HCT116 (cell line): Measurements from ENCODE around the gene DIS3L. TPM values are rescaled to one million over a fixed set of nuclear protein-coding genes. Genes with fewer than 3 reads are reported as not detected.

Experiments used
- ATAC-seq: fragments of 200-7000 bp; cut with Tn5 transposase; 2 replicates; pipeline ENCODE4 v1.9.1; 2020; ENCODE audit warnings: mild to moderate bottlenecking, moderate library complexity
- BruUV-seq: library from RNA; stranded (reverse); fragments of 400-500 nt; replicated peaks from 2 replicates; lab custom pipeline; 2021; lab: Mats Ljungman, UMichigan
- CTCF ChIA-PET: fragments of 300-600 bp; sonication (Branson Sonifier 250); formaldehyde crosslinking; loops from one replicate; lab custom pipeline; 2021; ENCODE audit warnings: antibody characterized with exemption; lab: Charles Lee
- POLR2A ChIA-PET: fragments of 300-600, 350-600 bp; sonication (Branson Sonifier 250); formaldehyde crosslinking; loops from one replicate; lab custom pipeline; 2021; ENCODE audit warnings: antibody characterized with exemption; lab: Charles Lee
- RAD21 ChIA-PET, 2 experiments: fragments of 300-600 bp; sonication (Branson Sonifier 250); formaldehyde crosslinking; loops; one replicate each; lab custom pipeline; 2023; ENCODE audit warnings: low total read pairs in 2 of 2; ENCODE audit not compliant: uncharacterized antibody in 2 of 2, unreplicated experiment in 2 of 2, low non-redundant PET in 1 of 2; lab: Charles Lee
- DNase-seq: peaks from one replicate; pipeline ENCODE4 v3.0.0-alpha.2; 2010; ENCODE audit warnings: low read depth, low spot score
- H2AFZ ChIP-seq: fragments of 200-600 bp; shearing (Covaris generic), sonication (generic); 2 replicates; pipeline ENCODE4 v1.6.1; 2017; ENCODE audit warnings: low read depth, mixed run types, mixed read lengths, antibody characterized with exemption, low read length; ENCODE audit not compliant: poor library complexity, severe bottlenecking
- H3K27ac ChIP-seq: 2 replicates; pipeline ENCODE4 v1.5.1; 2012; ENCODE audit warnings: low read depth, low read length
- H3K27me3 ChIP-seq: fragments of 200-600 bp; sonication (generic); 2 replicates; pipeline ENCODE4 v1.6.1; 2016; ENCODE audit warnings: mixed run types, low read length, mixed read lengths; ENCODE audit not compliant: insufficient read depth
- H3K36me3 ChIP-seq, 2 experiments: fragments of 200-500 bp in 1 of 2; fragments of 200-600 bp in 1 of 2; sonication (Bioruptor generic) in 1 of 2; sonication (generic) in 1 of 2; 2 replicates each; pipeline versions ENCODE4 v1.5.1 to v1.6.1; 2014 to 2016; ENCODE audit warnings: low read length in 2 of 2, inconsistent platforms in 1 of 2, mixed read lengths in 1 of 2, mixed run types in 1 of 2; ENCODE audit not compliant: insufficient read depth in 2 of 2, control insufficient read depth in 1 of 2
- H3K4me1 ChIP-seq, 2 experiments: fragments of 200-600 bp in 1 of 2; sonication (generic) in 1 of 2; 2 replicates each; pipeline versions ENCODE4 v1.5.1 to v1.6.1; 2012 to 2017; ENCODE audit warnings: low read length in 2 of 2, inconsistent platforms in 1 of 2, mild to moderate bottlenecking in 1 of 2, mixed read lengths in 1 of 2, mixed run types in 1 of 2, moderate library complexity in 1 of 2; ENCODE audit not compliant: insufficient read depth in 2 of 2, control insufficient read depth in 1 of 2
- H3K4me2 ChIP-seq: fragments of 200-600 bp; sonication (generic); 2 replicates; pipeline ENCODE4 v1.6.1; 2017; ENCODE audit warnings: mixed run types, low read length, mixed read lengths
- H3K4me3 ChIP-seq, 2 experiments: fragments of 200-600 bp in 1 of 2; sonication (generic) in 1 of 2; replicated peaks in 1 of 2; 2 replicates each; pipeline ENCODE4 v1.5.1; 2011 to 2016; ENCODE audit warnings: low read length in 2 of 2, control low read depth in 1 of 2, low read depth in 1 of 2, mild to moderate bottlenecking in 1 of 2, mixed read lengths in 1 of 2, mixed run types in 1 of 2
- H3K79me2 ChIP-seq: fragments of 200-600 bp; sonication (generic); 2 replicates; pipeline ENCODE4 v1.6.1; 2017; ENCODE audit warnings: mild to moderate bottlenecking, mixed run types, low read length, moderate library complexity, mixed read lengths; ENCODE audit not compliant: insufficient read depth
- H3K9ac ChIP-seq: fragments of 200-600 bp; sonication (generic); 2 replicates; pipeline ENCODE4 v1.6.1; 2016; ENCODE audit warnings: low read length, mixed read lengths
- H3K9me2 ChIP-seq: fragments of 200-600 bp; sonication (generic), shearing (Covaris generic); 2 replicates; pipeline ENCODE4 v1.6.1; 2017; ENCODE audit warnings: mixed run types, mild to moderate bottlenecking, moderate library complexity; ENCODE audit not compliant: insufficient read depth
- H3K9me3 ChIP-seq, 2 experiments: fragments of 200-500 bp in 1 of 2; fragments of 200-600 bp in 1 of 2; sonication (Bioruptor generic) in 1 of 2; sonication (generic) in 1 of 2; 2 replicates each; pipeline ENCODE4 v1.6.1; 2014 to 2017; ENCODE audit warnings: low read length in 2 of 2, mixed read lengths in 2 of 2, inconsistent platforms in 1 of 2, low read depth in 1 of 2, mild to moderate bottlenecking in 1 of 2, mixed run types in 1 of 2, moderate library complexity in 1 of 2; ENCODE audit not compliant: control insufficient read depth in 1 of 2, insufficient read depth in 1 of 2
- H4K20me1 ChIP-seq: fragments of 200-600 bp; sonication (generic), shearing (Covaris generic); 2 replicates; pipeline ENCODE4 v1.6.1; 2017; ENCODE audit warnings: mixed run types, mild to moderate bottlenecking, moderate library complexity; ENCODE audit not compliant: insufficient read depth
- ATF3 ChIP-seq: IDR thresholded peaks from 2 replicates; pipeline ENCODE4 v1.6.1; 2012
- CBX3 ChIP-seq: IDR thresholded peaks from 2 replicates; pipeline ENCODE4 v1.6.1; 2012; ENCODE audit warnings: low read depth
- CEBPB ChIP-seq: IDR thresholded peaks from 2 replicates; pipeline ENCODE4 v1.6.1; 2012; ENCODE audit warnings: low read depth
- EGR1 ChIP-seq: IDR thresholded peaks from 2 replicates; pipeline ENCODE4 v1.6.1; 2012; ENCODE audit warnings: low read depth
- ELF1 ChIP-seq: IDR thresholded peaks from 2 replicates; pipeline ENCODE4 v1.6.1; 2012; ENCODE audit warnings: low read depth, borderline replicate concordance
- EZH2phosphoT487 ChIP-seq: fragments of 200-600 bp; IDR thresholded peaks from 2 replicates; pipeline ENCODE4 v1.6.1; 2018; ENCODE audit warnings: antibody characterized with exemption, borderline replicate concordance
- FOSL1 ChIP-seq: IDR thresholded peaks from 2 replicates; pipeline ENCODE4 v1.6.1; 2012; ENCODE audit warnings: low read depth
- JUND ChIP-seq: IDR thresholded peaks from 2 replicates; pipeline ENCODE4 v1.6.1; 2012
- MAX ChIP-seq: IDR thresholded peaks from 2 replicates; pipeline ENCODE4 v1.6.1; 2012
- POLR2AphosphoS5 ChIP-seq: IDR thresholded peaks from 2 replicates; pipeline ENCODE4 v1.6.1; 2011; ENCODE audit warnings: mild to moderate bottlenecking, low read depth, low read length, moderate library complexity
- RAD21 ChIP-seq: IDR thresholded peaks from 2 replicates; pipeline ENCODE4 v1.6.1; 2012; ENCODE audit warnings: low read depth, mild to moderate bottlenecking
- SIN3A ChIP-seq: IDR thresholded peaks from 2 replicates; pipeline ENCODE4 v1.6.1; 2012; ENCODE audit warnings: low read depth
- SP1 ChIP-seq: IDR thresholded peaks from 2 replicates; pipeline ENCODE4 v1.6.1; 2012; ENCODE audit warnings: low read depth
- SRF ChIP-seq: IDR thresholded peaks from 2 replicates; pipeline ENCODE4 v1.6.1; 2012; ENCODE audit warnings: low read depth
- TCF7L2 ChIP-seq: IDR thresholded peaks from 2 replicates; pipeline ENCODE4 v1.7.0; 2011; ENCODE audit warnings: borderline replicate concordance, inconsistent platforms; ENCODE audit not compliant: insufficient read depth, insufficient read length; ENCODE audit errors: extremely low read depth
- YY1 ChIP-seq: IDR thresholded peaks from 2 replicates; pipeline ENCODE4 v1.6.1; 2011; ENCODE audit warnings: low read length, low read depth, moderate library complexity, mild to moderate bottlenecking; ENCODE audit not compliant: insufficient replicate concordance; ENCODE audit errors: extremely low read depth
- ZBTB33 ChIP-seq: IDR thresholded peaks from 2 replicates; pipeline ENCODE4 v1.6.1; 2011; ENCODE audit warnings: mild to moderate bottlenecking, low read length, moderate library complexity; ENCODE audit not compliant: insufficient replicate concordance; ENCODE audit errors: extremely low read depth
- ZFX ChIP-seq: fragments of 450-650 bp; IDR thresholded peaks from 2 replicates; pipeline ENCODE4 v1.6.1; 2017
- ZNF274 ChIP-seq: fragments of 200-500 bp; sonication (Bioruptor generic); IDR thresholded peaks from 2 replicates; pipeline ENCODE4 v1.6.1; 2014; ENCODE audit warnings: mild to moderate bottlenecking, low read depth, low read length, inconsistent platforms
- intact Hi-C: fragments of 100-400 bp; cut with micrococcal nuclease; formaldehyde crosslinking; loops from 2 replicates; pipeline ENCODE4 v1.10.0; 2022
- total RNA-seq: library from RNA; stranded (reverse); gene quantifications from one replicate; pipeline ENCODE4 v1.2.1, GENCODE V29; 2021; ENCODE audit not compliant: unreplicated experiment
- TF ChIP-seq, protein P1 (sequence below): IDR thresholded peaks from 2 replicates; pipeline ENCODE4 v1.6.1; 2012; ENCODE audit warnings: low read depth

The DIS3L gene
- total RNA-seq, 1 experiment from 2014 or later: 32.2 TPM

DNA sequence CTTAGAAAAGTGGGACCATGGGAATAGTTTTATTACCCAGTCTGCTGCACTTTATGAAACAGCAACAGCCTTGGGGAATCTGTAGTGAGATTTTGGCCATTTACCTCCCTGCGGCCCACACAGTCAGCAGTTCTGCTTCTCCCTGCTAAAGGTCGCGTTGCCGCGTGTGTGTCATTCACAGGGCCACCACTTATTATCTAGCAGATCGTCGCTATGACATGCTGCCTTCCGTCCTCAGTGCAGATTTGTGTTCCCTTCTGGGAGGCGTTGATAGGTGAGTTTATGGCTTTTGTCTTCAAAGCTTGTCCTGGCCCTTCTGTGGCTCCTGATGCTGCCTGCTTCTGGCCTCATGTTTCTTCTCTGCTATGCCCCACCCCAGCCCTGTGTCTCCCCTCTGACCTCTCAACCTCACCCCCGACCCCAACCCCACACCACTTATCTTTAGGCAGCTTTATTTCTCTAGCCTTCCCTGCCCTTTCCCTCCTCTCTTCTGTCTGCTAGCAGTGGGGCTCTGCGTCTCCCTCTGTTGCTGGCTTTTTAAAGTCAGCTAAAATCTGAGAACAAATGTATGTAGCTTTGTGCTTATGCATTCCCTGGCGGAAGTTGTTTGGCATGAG lies 30.1 kb downstream of the DIS3L start:
- H3K9me2 ChIP-seq: no peaks in the 10 kb centered on the region
- H3K4me3 ChIP-seq: no peak overlapping the region
- RAD21 ChIA-PET: no interaction called here
- H3K4me2 ChIP-seq: no peak overlapping the region
- H3K9ac ChIP-seq: no peak overlapping the region
- no peaks in the 10 kb centered on the region for H3K27me3 ChIP-seq
- BruUV-seq: no TSS peak
- CTCF ChIA-PET: no interaction called here
- no peak for ATAC-seq
- no peaks in the 10 kb centered on the region for H3K79me2 ChIP-seq
- H3K36me3 ChIP-seq: peaks cover 27 to 50% of the 10 kb centered on the region in 2 experiments
- TF ChIP-seq EZH2phosphoT487 (no peak), ZBTB33 (no peak), MAX (no peak), FOSL1 (no peak), CEBPB (no peak), SRF (no peak), JUND (no peak), SIN3A (no peak), POLR2AphosphoS5 (no peak), TCF7L2 (no peak), EGR1 (no peak), ELF1 (no peak), ATF3 (no peak), ZNF274 (no peak), YY1 (no peak), SP1 (no peak), RAD21 (no peak), CBX3 (no peak), ZFX (no peak)
- TF ChIP-seq, protein P1, sequence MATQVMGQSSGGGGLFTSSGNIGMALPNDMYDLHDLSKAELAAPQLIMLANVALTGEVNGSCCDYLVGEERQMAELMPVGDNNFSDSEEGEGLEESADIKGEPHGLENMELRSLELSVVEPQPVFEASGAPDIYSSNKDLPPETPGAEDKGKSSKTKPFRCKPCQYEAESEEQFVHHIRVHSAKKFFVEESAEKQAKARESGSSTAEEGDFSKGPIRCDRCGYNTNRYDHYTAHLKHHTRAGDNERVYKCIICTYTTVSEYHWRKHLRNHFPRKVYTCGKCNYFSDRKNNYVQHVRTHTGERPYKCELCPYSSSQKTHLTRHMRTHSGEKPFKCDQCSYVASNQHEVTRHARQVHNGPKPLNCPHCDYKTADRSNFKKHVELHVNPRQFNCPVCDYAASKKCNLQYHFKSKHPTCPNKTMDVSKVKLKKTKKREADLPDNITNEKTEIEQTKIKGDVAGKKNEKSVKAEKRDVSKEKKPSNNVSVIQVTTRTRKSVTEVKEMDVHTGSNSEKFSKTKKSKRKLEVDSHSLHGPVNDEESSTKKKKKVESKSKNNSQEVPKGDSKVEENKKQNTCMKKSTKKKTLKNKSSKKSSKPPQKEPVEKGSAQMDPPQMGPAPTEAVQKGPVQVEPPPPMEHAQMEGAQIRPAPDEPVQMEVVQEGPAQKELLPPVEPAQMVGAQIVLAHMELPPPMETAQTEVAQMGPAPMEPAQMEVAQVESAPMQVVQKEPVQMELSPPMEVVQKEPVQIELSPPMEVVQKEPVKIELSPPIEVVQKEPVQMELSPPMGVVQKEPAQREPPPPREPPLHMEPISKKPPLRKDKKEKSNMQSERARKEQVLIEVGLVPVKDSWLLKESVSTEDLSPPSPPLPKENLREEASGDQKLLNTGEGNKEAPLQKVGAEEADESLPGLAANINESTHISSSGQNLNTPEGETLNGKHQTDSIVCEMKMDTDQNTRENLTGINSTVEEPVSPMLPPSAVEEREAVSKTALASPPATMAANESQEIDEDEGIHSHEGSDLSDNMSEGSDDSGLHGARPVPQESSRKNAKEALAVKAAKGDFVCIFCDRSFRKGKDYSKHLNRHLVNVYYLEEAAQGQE: no peak
- no peaks in the 10 kb centered on the region for H3K9me3 ChIP-seq
- POLR2A ChIA-PET: no interaction called here
- H4K20me1 ChIP-seq: no peaks in the 10 kb centered on the region
- no peaks in the 10 kb centered on the region for H3K4me1 ChIP-seq
- no peak overlapping the region for H3K27ac ChIP-seq
- DNase-seq: no peak
- no peak overlapping the region for H2AFZ ChIP-seq
- intact Hi-C loops: no loop called here
